Central memory CD4-positive, alpha-beta T cell (primary cell): Measurements from ENCODE around the gene TPP1.

Experiments used
- DNase-seq: peaks from one replicate; pipeline ENCODE4 v3.0.0; 2022

The TPP1 gene

GRCh38 chr11:6584528-6584927, 34.7 kb downstream of the TPP1 start:
- DNase-seq: no peak

- DNase-seq: no peak
Measured at GRCh38 chr11:6583584-6583983, 35.6 kb downstream of the TPP1 start.

- DNase-seq: no peak
Measured at GRCh38 chr11:6579681-6580080, 39.5 kb downstream of the TPP1 start.

- DNase-seq: no peak
Measured at GRCh38 chr11:6578134-6578533, 41.1 kb downstream of the TPP1 start.

- no peak for DNase-seq
Measured at GRCh38 chr11:6576471-6577373, 42.5 kb downstream of the TPP1 start.

- DNase-seq: no peak
Measured at GRCh38 chr11:6574816-6575715, 44.2 kb downstream of the TPP1 start.

GRCh38 chr11:6572215-6572614, 47.0 kb downstream of the TPP1 start:
- DNase-seq: no peak

GRCh38 chr11:6571434-6572008, 47.7 kb downstream of the TPP1 start:
- no peak for DNase-seq

- no peak for DNase-seq
Measured at GRCh38 chr11:6570691-6571427, 48.4 kb downstream of the TPP1 start.

- no peak for DNase-seq
Measured at GRCh38 chr11:6569706-6570105, 49.5 kb downstream of the TPP1 start.

- no peak for DNase-seq
Measured at GRCh38 chr11:6568191-6568918, 50.9 kb downstream of the TPP1 start.

GRCh38 chr11:6567371-6567745, 51.9 kb downstream of the TPP1 start:
- no peak for DNase-seq

GRCh38 chr11:6566704-6567370, 52.4 kb downstream of the TPP1 start:
- DNase-seq: no peak

- DNase-seq: no peak
Measured at GRCh38 chr11:6565988-6566703, 53.1 kb downstream of the TPP1 start.

- no peak for DNase-seq
Measured at GRCh38 chr11:6565325-6565724, 53.9 kb downstream of the TPP1 start.

GRCh38 chr11:6563667-6564066, 55.6 kb downstream of the TPP1 start:
- no peak for DNase-seq

- no peak for DNase-seq
Measured at GRCh38 chr11:6563121-6563619, 56.1 kb downstream of the TPP1 start.
